ENCODE data around the gene CAMTA1. TPM values are rescaled to one million over a fixed set of nuclear protein-coding genes. Genes with fewer than 3 reads are reported as not detected.
A peak's percentile ranks its signal among the peaks of the same experiment; 100 is the strongest.

The CAMTA1 gene
- total RNA-seq, 1 donor from 2014 or later = 47.9 TPM

DNA sequence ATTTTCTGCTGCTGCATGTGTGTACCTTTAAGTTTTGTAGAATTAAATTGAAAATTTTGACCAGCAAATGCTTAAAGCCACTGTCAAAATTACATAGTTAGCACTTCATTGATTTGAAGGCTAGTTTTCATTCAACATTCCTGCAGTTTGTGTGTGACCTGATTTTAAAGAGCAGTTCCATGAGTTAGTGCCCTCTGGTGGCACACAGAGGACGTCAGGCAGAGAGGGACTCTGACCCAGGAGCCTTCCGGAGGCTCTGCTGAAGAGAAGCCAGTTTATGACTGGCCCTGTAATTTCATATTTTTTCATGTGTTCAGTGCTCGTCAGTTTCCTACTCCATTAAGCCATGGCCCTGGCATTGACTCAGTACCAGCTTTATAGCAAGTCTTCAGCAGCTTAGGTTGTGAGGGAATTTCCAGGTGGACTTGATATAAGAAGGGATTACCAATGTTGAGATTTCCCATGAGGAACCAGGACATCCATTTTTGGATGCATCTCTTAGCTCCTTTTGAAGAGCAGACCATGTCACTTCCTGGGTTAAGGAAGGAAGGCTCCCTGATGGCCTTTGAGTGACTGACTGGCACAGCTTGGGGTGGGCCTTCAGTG lies 104.7 kb downstream of the CAMTA1 start:
- TF ChIP-seq, protein P1, sequence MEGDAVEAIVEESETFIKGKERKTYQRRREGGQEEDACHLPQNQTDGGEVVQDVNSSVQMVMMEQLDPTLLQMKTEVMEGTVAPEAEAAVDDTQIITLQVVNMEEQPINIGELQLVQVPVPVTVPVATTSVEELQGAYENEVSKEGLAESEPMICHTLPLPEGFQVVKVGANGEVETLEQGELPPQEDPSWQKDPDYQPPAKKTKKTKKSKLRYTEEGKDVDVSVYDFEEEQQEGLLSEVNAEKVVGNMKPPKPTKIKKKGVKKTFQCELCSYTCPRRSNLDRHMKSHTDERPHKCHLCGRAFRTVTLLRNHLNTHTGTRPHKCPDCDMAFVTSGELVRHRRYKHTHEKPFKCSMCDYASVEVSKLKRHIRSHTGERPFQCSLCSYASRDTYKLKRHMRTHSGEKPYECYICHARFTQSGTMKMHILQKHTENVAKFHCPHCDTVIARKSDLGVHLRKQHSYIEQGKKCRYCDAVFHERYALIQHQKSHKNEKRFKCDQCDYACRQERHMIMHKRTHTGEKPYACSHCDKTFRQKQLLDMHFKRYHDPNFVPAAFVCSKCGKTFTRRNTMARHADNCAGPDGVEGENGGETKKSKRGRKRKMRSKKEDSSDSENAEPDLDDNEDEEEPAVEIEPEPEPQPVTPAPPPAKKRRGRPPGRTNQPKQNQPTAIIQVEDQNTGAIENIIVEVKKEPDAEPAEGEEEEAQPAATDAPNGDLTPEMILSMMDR (IDR thresholded peaks at IDR 0.05) = peak; percentile 81
- ATAC-seq (peak; percentile 82 to 83), DNase-seq (peak; percentile 54)
- Histone ChIP-seq H3K4me3 (no peak overlapping the region), H3K27me3 (ENCODE audit: low read depth) (no peaks in the 10 kb centered on the region), H3K4me1 (peaks cover 9% of the 10 kb centered on the region), H3K9me3 (no peaks in the 10 kb centered on the region), H3K36me3 (peaks cover 6% of the 10 kb centered on the region), H3K27ac (no peak overlapping the region)
- intact Hi-C loops (cut with DNase I) = loop anchor here (10.0 kb wide), 1 partner anchor 165 kb away; no protein-coding TSS in a partner anchor

DNA sequence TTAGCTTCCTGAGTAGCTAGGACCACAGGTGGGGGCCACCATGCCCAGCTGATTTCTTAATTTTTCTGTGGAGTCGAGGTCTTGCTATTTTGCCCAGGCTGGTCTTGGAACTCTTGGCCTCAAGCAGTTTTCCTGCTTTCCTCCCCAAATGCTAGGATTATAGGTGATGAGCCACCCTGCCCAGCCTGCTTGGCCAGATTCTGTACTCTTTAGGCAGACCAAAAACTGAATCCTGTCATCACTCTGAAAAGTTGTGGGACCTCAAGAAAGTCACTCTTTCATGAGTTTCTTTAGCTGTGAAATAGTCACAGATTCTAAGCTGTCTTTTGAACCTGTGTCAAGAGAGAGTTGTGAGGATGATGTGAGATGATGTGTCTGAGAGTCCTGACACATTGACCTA lies 105.4 kb downstream of the CAMTA1 start:
- ATAC-seq (no peak), DNase-seq (no peak)
- no peak overlapping the region for H3K4me3 ChIP-seq
- TF ChIP-seq, protein P1 (IDR thresholded peaks at IDR 0.05) = no peak
- no peak overlapping the region for H3K27ac ChIP-seq
- no peaks in the 10 kb centered on the region for H3K9me3 ChIP-seq
- peaks cover 6% of the 10 kb centered on the region for H3K36me3 ChIP-seq
- H3K4me1 ChIP-seq = peaks cover 9% of the 10 kb centered on the region
- no peaks in the 10 kb centered on the region for H3K27me3 ChIP-seq (ENCODE audit: low read depth)
- intact Hi-C loops (cut with DNase I) = no loop called here

DNA sequence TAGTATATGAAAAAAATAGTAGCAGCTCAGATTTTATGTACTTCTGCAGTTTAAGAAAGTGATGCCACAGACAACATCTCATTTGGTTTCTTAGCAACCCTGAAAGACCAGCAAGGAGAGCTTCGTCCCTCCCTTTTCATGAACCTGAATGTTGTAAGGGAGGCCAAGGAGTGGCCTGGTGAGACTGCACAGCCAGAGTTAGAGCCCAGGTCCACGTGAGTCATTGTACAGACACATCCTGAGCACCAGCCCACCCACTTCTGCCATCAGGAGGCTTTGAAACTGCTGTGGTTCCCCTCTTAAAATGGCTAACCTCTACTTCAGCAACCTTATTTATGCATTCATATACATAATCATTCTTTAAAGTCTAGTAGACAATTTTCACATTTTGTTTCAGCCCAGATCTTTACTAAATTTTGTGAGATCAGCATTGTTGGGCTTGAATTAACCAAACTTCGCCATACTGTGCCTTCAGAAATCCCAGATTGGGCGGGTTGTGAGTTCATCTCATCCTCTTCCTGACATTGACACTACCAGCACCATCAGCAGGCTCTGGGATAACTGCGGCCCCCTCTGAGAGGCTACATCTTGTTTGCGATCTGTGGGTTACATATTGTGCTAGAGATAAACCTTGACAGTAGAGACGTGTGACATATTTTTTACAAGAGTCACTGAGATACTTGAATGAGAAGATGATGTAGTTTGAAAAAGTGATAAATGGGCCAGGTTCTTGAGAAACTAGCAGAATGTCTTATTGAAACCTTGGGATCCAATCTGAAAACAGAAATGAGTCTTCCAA lies 106.7 kb downstream of the CAMTA1 start:
- TF ChIP-seq, protein P1 (IDR thresholded peaks at IDR 0.05) = no peak
- Histone ChIP-seq H3K9me3 (no peaks in the 10 kb centered on the region), H3K4me1 (peaks cover 9% of the 10 kb centered on the region), H3K27ac (no peak overlapping the region), H3K4me3 (no peak overlapping the region), H3K27me3 (ENCODE audit: low read depth) (no peaks in the 10 kb centered on the region), H3K36me3 (peaks cover 6% of the 10 kb centered on the region)
- DNase-seq (no peak), ATAC-seq (no peak)
- intact Hi-C loops (cut with DNase I) = no loop called here

DNA sequence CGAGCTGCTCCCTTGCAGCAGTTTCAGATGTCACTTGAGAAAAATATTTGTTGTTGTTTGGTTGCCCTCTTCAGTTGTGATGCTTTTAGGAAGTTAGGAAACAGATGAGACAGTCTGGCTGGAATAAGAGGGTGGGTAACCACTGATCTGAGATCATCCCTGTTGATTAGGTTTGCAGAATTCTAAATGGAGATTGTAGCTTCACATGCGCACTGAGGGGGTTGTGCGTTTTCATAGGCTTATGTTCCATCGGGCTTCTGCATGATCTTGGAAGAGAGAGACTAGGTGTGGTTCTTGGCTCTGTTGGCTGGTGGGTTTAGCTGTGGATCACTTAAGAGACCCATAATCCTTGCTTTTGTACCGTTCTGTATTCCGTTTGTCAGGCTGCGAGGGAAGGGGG lies 108.1 kb downstream of the CAMTA1 start:
- DNase-seq = no peak
- no peak overlapping the region for H3K4me3 ChIP-seq
- intact Hi-C loops (cut with DNase I) = no loop called here
- H3K27ac ChIP-seq = no peak overlapping the region
- no peak for ATAC-seq
- no peaks in the 10 kb centered on the region for H3K27me3 ChIP-seq (ENCODE audit: low read depth)
- H3K36me3 ChIP-seq = no peaks in the 10 kb centered on the region
- TF ChIP-seq, protein P1 (IDR thresholded peaks at IDR 0.05) = no peak
- no peaks in the 10 kb centered on the region for H3K9me3 ChIP-seq
- peaks cover 9% of the 10 kb centered on the region for H3K4me1 ChIP-seq

DNA sequence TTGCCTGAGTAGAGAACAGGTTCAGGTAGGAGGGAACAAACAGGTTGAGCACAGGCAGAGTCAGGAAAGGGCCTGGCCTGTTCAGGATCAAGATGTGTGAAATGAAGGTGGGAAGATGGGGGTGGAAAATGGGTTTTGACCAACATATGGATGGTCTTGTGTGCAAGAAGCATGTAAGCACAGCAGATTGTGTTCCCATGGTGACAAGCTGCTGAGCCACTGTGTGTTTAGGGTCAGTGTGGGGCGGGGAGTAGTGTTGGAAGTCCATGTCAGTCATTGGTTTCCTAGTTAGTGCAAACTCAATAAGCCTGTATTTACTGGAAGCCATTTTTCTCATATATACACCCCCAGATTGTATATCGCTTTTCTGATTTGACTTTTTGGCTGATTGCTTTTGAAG lies 111.9 kb downstream of the CAMTA1 start:
- Histone ChIP-seq H3K27ac (no peak overlapping the region), H3K4me1 (no peaks in the 10 kb centered on the region), H3K9me3 (no peaks in the 10 kb centered on the region), H3K27me3 (ENCODE audit: low read depth) (no peaks in the 10 kb centered on the region), H3K4me3 (no peak overlapping the region), H3K36me3 (no peaks in the 10 kb centered on the region)
- ATAC-seq (no peak), DNase-seq (no peak)
- intact Hi-C loops (cut with DNase I) = no loop called here
- TF ChIP-seq, protein P1 (IDR thresholded peaks at IDR 0.05) = no peak

Data from lower lobe of right lung (tissue), 2 donors.